Ishikawa (cell line): Measurements from ENCODE around the gene LINGO4.

Experiments used
- CEBPB ChIP-seq: IDR thresholded peaks from 2 replicates; pipeline ENCODE4 v1.6.1; 2012
- EP300 ChIP-seq: IDR thresholded peaks from 2 replicates; pipeline ENCODE4 v1.6.1; 2012; ENCODE audit warnings: borderline replicate concordance
- FOXM1 ChIP-seq: IDR thresholded peaks from 2 replicates; pipeline ENCODE4 v1.6.1; 2012; ENCODE audit warnings: low read depth, borderline replicate concordance
- NFIC ChIP-seq: IDR thresholded peaks from 2 replicates; pipeline ENCODE4 v1.6.1; 2012
- RAD21 ChIP-seq: IDR thresholded peaks from 2 replicates; pipeline ENCODE4 v1.6.1; 2012; ENCODE audit warnings: low read depth
- TAF1 ChIP-seq: IDR thresholded peaks from 2 replicates; pipeline ENCODE4 v1.6.1; 2012; ENCODE audit warnings: low read depth, mild to moderate bottlenecking
- TEAD4 ChIP-seq: IDR thresholded peaks from 2 replicates; pipeline ENCODE4 v1.6.1; 2012
- YY1 ChIP-seq: IDR thresholded peaks from 2 replicates; pipeline ENCODE4 v1.6.1; 2012; ENCODE audit warnings: low read depth
- TF ChIP-seq, protein P1 (sequence below): IDR thresholded peaks from 2 replicates; pipeline ENCODE4 v1.6.1; 2012; ENCODE audit warnings: low read depth, mild to moderate bottlenecking
- TF ChIP-seq, protein P2 (sequence below): IDR thresholded peaks from 2 replicates; pipeline ENCODE4 v1.6.1; 2012

DNA sequence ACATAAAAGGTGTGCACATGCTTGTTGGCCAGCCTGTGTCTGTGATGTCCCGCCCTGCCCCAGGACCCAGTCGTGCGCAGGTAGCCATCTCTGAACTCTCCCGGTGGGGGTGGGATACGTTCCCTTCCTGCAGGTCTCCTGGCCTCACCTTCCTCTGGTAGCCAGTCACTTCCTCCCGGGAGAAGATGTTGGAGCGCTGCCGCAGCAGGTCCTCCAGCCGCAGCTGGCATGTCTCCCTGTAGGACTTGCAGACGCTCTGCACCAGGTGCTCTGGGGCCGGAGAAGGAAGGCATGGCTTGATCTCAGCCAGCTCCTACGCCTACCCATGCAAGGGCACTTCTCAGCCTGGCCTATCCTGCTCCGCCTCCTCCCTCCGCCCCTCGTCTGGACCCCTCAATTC lies 9.2 kb upstream of the LINGO4 start:
- TF ChIP-seq EP300 (no peak), CEBPB (no peak), NFIC (no peak), TEAD4 (no peak), FOXM1 (no peak), YY1 (no peak), RAD21 (no peak), TAF1 (no peak)
- TF ChIP-seq, protein P1, sequence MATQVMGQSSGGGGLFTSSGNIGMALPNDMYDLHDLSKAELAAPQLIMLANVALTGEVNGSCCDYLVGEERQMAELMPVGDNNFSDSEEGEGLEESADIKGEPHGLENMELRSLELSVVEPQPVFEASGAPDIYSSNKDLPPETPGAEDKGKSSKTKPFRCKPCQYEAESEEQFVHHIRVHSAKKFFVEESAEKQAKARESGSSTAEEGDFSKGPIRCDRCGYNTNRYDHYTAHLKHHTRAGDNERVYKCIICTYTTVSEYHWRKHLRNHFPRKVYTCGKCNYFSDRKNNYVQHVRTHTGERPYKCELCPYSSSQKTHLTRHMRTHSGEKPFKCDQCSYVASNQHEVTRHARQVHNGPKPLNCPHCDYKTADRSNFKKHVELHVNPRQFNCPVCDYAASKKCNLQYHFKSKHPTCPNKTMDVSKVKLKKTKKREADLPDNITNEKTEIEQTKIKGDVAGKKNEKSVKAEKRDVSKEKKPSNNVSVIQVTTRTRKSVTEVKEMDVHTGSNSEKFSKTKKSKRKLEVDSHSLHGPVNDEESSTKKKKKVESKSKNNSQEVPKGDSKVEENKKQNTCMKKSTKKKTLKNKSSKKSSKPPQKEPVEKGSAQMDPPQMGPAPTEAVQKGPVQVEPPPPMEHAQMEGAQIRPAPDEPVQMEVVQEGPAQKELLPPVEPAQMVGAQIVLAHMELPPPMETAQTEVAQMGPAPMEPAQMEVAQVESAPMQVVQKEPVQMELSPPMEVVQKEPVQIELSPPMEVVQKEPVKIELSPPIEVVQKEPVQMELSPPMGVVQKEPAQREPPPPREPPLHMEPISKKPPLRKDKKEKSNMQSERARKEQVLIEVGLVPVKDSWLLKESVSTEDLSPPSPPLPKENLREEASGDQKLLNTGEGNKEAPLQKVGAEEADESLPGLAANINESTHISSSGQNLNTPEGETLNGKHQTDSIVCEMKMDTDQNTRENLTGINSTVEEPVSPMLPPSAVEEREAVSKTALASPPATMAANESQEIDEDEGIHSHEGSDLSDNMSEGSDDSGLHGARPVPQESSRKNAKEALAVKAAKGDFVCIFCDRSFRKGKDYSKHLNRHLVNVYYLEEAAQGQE: no peak
- TF ChIP-seq, protein P2, sequence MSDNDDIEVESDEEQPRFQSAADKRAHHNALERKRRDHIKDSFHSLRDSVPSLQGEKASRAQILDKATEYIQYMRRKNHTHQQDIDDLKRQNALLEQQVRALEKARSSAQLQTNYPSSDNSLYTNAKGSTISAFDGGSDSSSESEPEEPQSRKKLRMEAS: no peak
